GM19043 (cell line): ENCODE measurements around the gene ATXN1.
"Not testable (repeated sequence)": the region's sequence is repeated elsewhere in the genome, so short reads cannot be mapped to it uniquely, and the experiment has no call there.

Experiments
- ATAC-seq: cut with Tn5 transposase; IDR thresholded peaks from one replicate; pipeline ENCODE4 v1.9.1; 2021; ENCODE audit warnings: low read depth; ENCODE audit not compliant: unreplicated experiment

ATXN1 gene

DNA sequence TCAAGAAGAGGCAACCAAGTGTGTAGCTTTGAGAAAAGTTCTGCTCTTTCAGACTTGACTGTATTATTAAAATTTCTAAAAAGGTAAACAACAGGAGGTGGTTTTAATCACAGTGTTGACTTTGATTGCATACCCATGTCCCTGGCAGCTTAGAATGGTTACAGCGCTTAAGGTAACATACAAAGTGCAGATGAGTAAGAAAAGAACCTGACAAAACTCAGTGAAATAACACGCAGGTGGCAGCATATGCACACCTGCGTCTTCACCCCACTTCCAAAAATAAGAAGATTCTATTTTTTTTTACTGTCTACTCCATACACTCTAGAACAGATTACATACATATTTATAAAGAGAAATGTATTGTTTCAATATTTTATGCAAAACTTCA, 289.4 kb downstream of the ATXN1 start:
- ATAC-seq = no peak

GRCh38 chr6:16471222-16471909, 289.9 kb downstream of the ATXN1 start:
- peak; percentile 42 for ATAC-seq

DNA sequence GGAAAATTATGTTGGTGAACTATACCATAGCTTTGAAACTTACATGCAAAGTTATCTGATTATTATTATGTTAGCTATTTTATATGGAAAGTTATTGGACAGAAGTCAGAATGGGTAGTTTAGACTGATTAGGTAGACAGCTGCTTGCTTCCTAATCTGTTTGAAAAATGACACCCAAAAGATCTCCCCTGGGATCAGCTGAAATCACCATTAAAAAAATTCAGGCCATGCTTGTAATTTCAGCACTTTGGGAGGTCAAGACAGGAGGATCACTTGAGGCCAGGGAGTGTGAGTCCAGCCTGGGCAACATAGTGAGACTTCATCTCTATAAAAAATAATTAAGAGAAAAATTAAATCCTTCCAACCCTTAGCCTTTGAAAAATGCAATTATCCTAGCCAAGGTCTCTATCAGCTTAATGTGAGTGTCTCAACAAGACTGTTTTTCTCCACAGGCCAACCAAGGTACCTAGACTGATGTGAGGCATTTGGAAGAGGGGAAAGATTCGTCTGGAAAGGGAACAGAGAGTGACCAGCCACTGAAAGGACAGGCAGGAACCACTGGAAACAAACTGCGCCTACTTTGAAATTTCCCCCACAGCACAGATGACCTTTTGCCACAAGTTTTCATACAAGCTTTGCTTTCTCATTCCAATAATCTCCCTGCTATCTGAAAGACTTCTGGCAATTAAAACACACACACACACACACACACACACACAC, 290.6 kb downstream of the ATXN1 start:
- no peak for ATAC-seq

- ATAC-seq = no peak
Measured at GRCh38 chr6:16468991-16469615, 292.2 kb downstream of the ATXN1 start.

GRCh38 chr6:16466800-16467553, 294.3 kb downstream of the ATXN1 start:
- ATAC-seq = no peak

DNA sequence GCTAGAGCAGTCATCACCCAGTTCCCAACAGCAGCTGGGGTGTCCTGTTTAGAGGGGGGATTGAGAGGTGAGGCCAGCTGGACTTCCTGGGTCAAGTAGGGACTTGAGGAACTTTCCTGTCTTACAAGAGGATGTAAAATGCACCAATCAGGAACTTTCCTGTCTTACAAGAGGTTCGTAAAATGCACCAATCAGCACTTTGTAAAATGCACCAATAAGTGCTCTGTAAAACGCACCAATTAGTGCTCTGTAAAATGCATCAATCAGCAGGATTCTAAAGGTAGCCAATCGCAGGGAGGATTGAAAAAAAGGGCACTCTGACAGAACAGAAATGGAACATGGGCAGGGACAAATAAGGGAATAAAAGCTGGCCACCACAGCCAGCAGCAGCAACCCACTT, 297.2 kb downstream of the ATXN1 start:
- ATAC-seq = no peak

DNA sequence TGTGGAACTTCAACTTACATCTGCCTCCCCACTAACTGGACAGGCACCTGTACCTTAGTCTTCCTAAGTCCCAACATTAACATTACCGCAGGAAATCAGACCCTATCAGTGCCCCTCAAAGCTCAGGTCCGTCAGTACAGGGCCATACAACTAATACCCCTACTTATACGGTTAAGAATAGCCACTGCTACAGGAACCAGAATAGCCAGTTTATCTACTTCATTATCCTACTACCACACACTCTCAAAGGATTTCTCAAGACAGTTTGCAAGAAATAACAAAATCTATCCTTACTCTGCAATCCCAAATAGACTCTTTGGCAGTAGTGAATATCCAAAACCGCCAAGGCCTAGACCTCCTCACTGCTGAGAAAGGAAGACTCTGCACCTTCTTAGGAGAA, 298.0 kb downstream of the ATXN1 start:
- ATAC-seq = not testable (repeated sequence)

DNA sequence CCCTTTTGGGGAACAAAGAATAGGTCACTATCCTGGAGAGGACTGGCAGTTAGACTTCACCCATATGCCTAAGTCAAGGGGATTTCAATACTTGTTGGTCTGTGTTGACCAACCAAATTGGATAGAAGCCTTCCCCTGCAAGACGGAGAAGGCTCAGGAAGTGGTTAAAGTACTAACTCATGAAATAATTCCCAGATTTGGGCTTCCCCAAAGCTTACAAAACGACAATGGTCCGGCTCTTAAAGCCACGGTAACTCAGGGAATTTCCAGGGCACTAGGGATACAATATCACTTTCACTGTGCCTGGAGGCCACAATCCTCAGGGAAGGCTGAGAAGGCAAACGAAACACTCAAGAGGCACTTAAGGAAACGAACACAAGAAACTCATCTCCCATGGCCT, 299.8 kb downstream of the ATXN1 start:
- ATAC-seq = no peak

- not testable (repeated sequence) for ATAC-seq
Measured at GRCh38 chr6:16459472-16459871, 301.8 kb downstream of the ATXN1 start.

GRCh38 chr6:16452348-16452747, 308.9 kb downstream of the ATXN1 start:
- no peak for ATAC-seq

DNA sequence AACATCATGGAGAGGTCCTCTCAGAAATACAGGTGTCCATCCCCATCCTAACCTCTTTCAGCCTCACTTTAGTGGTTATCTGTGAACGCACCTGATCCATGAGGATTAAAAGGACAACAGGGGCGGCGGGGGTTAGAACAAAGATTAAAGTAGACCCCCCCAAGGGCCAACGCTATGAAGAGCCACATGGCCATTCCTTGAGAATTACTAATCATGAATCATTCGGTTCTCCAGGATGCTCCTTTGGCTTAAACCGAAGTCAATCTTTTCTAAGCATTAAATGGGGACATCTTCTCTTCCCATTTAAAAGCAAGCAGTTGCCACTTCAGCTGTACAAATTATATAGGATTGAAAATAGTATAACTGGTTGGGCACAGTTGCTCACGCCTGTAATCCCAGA, 310.4 kb downstream of the ATXN1 start:
- no peak for ATAC-seq

- ATAC-seq = no peak
Measured at GRCh38 chr6:16450285-16450684, 311.0 kb downstream of the ATXN1 start.

DNA sequence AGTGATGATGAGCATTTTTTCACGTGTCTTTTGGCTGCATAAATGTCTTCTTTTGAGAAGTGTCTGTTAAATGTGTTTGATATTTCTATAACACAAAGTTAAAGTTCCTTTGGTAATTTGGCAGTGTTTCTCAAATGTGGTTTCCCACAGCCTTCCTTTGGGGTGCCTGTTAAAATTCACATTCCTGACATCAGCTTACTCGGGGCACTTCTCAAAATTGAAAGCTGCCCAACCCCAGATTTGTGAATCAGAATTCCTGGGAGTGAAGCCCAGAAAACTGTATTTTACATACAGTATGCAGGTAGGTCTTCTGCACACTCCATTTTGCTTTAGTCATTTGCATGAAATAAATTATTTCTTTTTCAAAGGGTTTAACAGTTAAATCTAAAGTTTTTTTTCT, 315.0 kb downstream of the ATXN1 start:
- no peak for ATAC-seq

GRCh38 chr6:16442031-16442430, 319.2 kb downstream of the ATXN1 start:
- ATAC-seq = no peak

DNA sequence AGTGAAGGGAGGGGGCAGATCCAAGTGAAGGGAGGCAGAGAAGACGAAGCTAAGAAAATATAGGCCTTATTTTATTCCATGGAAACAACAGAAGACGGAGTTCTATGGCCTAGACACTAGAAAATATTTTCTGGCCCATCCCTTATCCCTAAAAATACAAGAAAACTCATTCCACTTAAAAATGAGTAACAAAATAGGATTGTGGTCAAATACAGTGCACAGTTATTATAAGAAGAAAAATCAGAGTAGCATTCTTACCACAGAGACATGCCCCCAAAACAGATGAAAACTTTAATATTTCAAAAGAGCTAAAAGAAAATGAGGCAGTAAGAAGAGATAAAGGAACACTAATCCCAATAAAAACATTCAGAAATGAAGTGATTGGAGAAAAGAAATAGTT, 320.0 kb downstream of the ATXN1 start:
- ATAC-seq = no peak

DNA sequence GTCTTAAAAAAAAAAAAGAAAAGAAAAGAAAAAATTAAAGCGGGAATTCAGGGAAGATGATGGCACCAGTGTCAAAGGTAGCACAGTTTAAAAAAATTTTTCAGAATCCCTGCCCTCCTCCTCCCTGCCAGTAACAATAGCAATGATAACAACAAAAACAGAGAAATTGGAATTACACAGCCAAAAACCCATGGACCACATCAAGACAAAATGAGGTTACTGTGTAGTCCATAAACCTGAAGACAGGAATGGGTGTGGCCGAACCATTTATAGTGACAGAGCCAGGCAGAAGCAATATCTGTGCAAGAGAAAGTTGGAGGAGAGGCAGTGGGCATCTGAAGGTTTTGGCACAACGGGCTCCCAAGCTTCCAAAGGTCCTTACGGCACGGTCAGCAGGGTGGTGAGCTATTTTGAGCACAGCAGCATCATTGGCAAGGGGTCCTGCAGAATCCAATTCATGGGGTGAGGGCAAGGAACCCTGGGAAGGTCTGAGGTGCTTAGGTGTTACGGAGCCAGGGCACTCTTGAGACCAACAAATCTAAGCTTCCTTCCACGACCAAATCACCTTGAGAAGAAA, 320.5 kb downstream of the ATXN1 start:
- no peak for ATAC-seq

DNA sequence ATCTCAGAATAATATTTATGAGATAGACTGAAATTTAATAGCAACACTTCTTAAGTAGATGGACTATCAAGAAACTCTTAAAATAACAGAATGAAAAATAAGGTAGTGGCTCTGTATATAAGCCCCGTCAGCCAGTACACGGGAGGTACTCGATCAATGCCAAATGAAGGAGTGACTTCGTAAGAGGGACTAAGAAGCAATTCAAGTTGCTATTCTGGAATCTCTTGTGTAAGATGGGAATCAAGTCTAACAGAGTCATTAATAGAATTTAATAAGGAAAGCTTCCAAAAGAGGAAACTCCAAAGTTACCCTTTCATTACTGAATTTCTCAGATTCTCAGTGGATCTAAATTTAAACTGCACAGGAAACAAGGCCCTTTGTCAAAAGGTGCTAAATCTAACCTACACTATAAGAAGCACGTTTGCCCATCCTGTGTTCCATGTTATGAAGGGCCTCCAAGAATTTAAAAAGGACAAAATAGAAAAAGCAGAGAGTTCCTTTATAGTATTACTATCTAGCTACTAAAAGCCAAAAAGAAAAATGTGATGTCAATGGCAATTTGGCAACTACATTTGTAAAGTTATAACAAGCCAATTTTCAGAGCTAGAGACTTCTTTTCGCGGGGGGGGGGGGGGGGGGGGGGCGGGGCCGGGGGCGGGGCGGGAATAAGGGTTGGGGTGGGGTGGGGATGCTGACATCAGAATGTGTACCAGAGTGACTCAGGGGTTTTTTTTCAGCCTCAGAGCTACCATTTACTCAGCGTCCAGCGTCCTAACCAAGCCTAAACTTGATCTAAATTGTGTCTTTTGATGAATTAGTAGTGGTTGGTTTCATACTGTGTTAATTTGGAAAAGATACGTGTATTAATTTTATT, 322.3 kb downstream of the ATXN1 start:
- ATAC-seq = no peak

GRCh38 chr6:16437984-16438383, 323.3 kb downstream of the ATXN1 start:
- ATAC-seq = no peak

GRCh38 chr6:16437095-16437494, 324.2 kb downstream of the ATXN1 start:
- no peak for ATAC-seq

DNA sequence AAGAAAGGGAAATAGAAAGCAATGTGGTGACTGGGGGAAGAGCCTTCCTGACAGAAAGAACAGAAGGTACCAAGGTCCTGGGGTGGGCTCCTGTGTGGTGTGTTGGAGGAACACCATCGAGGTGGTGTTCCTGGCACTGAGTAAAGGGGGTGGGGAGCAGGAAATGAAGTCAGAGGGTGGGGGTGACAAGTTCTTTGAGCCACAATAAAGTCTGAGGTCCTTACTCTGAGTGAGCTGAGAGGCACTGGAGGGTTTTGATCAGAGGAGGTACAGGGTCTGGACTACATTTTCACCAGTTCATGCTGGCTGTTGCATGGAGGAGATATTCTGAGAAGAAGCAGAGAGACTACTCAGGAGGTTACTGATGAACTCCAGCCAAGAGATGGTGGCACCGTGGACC, 324.7 kb downstream of the ATXN1 start:
- no peak for ATAC-seq
